ENCODE data around the gene SNRNP70.
"Not testable (repeated sequence)": the region's sequence is repeated elsewhere in the genome, so short reads cannot be mapped to it uniquely, and the experiment has no call there.

SNRNP70 gene

GRCh38 chr19:49085020-49085867, at the start of gene SNRNP70:
Gene SNRNP70 (plus strand): TSS chr19:49085451. CDS start chr19:49086415, 964 bp downstream.
- peak; percentile 98 for DNase-seq

GRCh38 chr19:49036815-49037214, 48.4 kb upstream of the SNRNP70 start, which contains the start of gene CGB1:
Gene CGB1 (minus strand): TSS chr19:49036895. CDS start chr19:49036711, 184 bp downstream.
- not testable (repeated sequence) for DNase-seq

GRCh38 chr19:49038111-49038510, 47.1 kb upstream of the SNRNP70 start:
- DNase-seq, result not testable (repeated sequence)

- DNase-seq, result not testable (repeated sequence)
These were observed 46.5 kb upstream of the SNRNP70 start for GRCh38 chr19:49038557-49039276.

GRCh38 chr19:49039736-49040135, 45.5 kb upstream of the SNRNP70 start:
- not testable (repeated sequence) for DNase-seq

GRCh38 chr19:49042177-49042576, 43.1 kb upstream of the SNRNP70 start:
- no peak for DNase-seq

- not testable (repeated sequence) for DNase-seq
These were observed 42.6 kb upstream of the SNRNP70 start for GRCh38 chr19:49042666-49043065.

- not testable (repeated sequence) for DNase-seq
These were observed 41.7 kb upstream of the SNRNP70 start, which contains the start of gene CGB5 for GRCh38 chr19:49043548-49043947. Gene CGB5 (plus strand): TSS chr19:49043848. CDS start chr19:49044210, 362 bp downstream.

- not testable (repeated sequence) for DNase-seq
These were observed 36.2 kb upstream of the SNRNP70 start, which contains the start of gene CGB8 for GRCh38 chr19:49049011-49049410. Gene CGB8 (minus strand): TSS chr19:49049111. CDS start chr19:49048739, 372 bp downstream.

- not testable (repeated sequence) for DNase-seq
These were observed 35.4 kb upstream of the SNRNP70 start for GRCh38 chr19:49049834-49050233.

GRCh38 chr19:49050376-49051033, 34.7 kb upstream of the SNRNP70 start:
- DNase-seq, result not testable (repeated sequence)

- no peak for DNase-seq
These were observed 28.9 kb upstream of the SNRNP70 start for GRCh38 chr19:49056101-49056901.

- DNase-seq, result not testable (repeated sequence)
These were observed 28.2 kb upstream of the SNRNP70 start for GRCh38 chr19:49056902-49057596.

GRCh38 chr19:49057636-49058234, 27.5 kb upstream of the SNRNP70 start, which contains the start of gene CGB7:
Gene CGB7 (minus strand): TSS chr19:49057749. CDS start chr19:49055375, 2,374 bp downstream.
- DNase-seq, result no peak

- DNase-seq, result no peak
These were observed 26.7 kb upstream of the SNRNP70 start for GRCh38 chr19:49058562-49058961.

GRCh38 chr19:49059053-49059452, 26.2 kb upstream of the SNRNP70 start:
- no peak for DNase-seq

- DNase-seq, result no peak
These were observed 24.3 kb upstream of the SNRNP70 start for GRCh38 chr19:49061000-49061399.

GRCh38 chr19:49061445-49061844, 23.8 kb upstream of the SNRNP70 start:
- no peak for DNase-seq

GRCh38 chr19:49064029-49064629, 21.1 kb upstream of the SNRNP70 start:
- DNase-seq, result no peak

All from amniotic stem cell (primary cell).